ENCODE measurements around the gene SPAG17.
"Not testable (repeated sequence)": the region's sequence is repeated elsewhere in the genome, so short reads cannot be mapped to it uniquely, and the experiment has no call there.

Gene SPAG17

GRCh38 chr1:117976381-117976780 lies 208.6 kb downstream of the SPAG17 start:
- DNase-seq (ENCODE audit: low read depth in 2 of 2): no peak

GRCh38 chr1:117971777-117972176 lies 213.3 kb downstream of the SPAG17 start:
- DNase-seq (ENCODE audit: low read depth in 2 of 2): no peak

GRCh38 chr1:117970252-117970651 lies 214.8 kb downstream of the SPAG17 start:
- no peak for DNase-seq (ENCODE audit: low read depth in 2 of 2)

- no peak for DNase-seq (ENCODE audit: low read depth in 2 of 2)
Observed at GRCh38 chr1:117967881-117968280, 217.1 kb downstream of the SPAG17 start.

- no peak for DNase-seq (ENCODE audit: low read depth in 2 of 2)
Observed at GRCh38 chr1:117967477-117967876, 217.6 kb downstream of the SPAG17 start.

GRCh38 chr1:117964290-117965038 lies 220.6 kb downstream of the SPAG17 start:
- no peak for DNase-seq (ENCODE audit: low read depth in 2 of 2)

GRCh38 chr1:117959364-117959763 lies 225.7 kb downstream of the SPAG17 start:
- DNase-seq (ENCODE audit: low read depth in 2 of 2): no peak

GRCh38 chr1:117952386-117952785 lies 232.6 kb downstream of the SPAG17 start:
- DNase-seq (ENCODE audit: low read depth in 2 of 2): no peak

- DNase-seq (ENCODE audit: low read depth in 2 of 2): no peak
Observed at GRCh38 chr1:117942293-117942692, 242.7 kb downstream of the SPAG17 start.

GRCh38 chr1:117933769-117934168 lies 251.3 kb downstream of the SPAG17 start:
- no peak for DNase-seq (ENCODE audit: low read depth in 2 of 2)

GRCh38 chr1:117932576-117932975 lies 252.5 kb downstream of the SPAG17 start:
- no peak for DNase-seq (ENCODE audit: low read depth in 2 of 2)

- DNase-seq (ENCODE audit: low read depth in 2 of 2): no peak
Observed at GRCh38 chr1:117930484-117930883, 254.5 kb downstream of the SPAG17 start.

- DNase-seq (ENCODE audit: low read depth in 2 of 2): no peak
Observed at GRCh38 chr1:117930173-117930447, 254.9 kb downstream of the SPAG17 start.

GRCh38 chr1:117929343-117930172 lies 255.5 kb downstream of the SPAG17 start, which contains the start of the genes GDAP2 and WDR3:
Gene GDAP2, minus strand, starts transcription at chr1:117929621. Its CDS starts 9,264 bp downstream, at chr1:117920357.
Gene WDR3, plus strand, starts transcription at chr1:117929739. Its CDS starts 3,581 bp downstream, at chr1:117933320.
- peak; percentile 89 to 90 for DNase-seq (ENCODE audit: low read depth in 2 of 2)

- DNase-seq (ENCODE audit: low read depth in 2 of 2): peak in 1 of 2 donors; percentile 5
Observed at GRCh38 chr1:117928881-117929342, 256.1 kb downstream of the SPAG17 start.

GRCh38 chr1:117925981-117926380 lies 259.0 kb downstream of the SPAG17 start:
- no peak for DNase-seq (ENCODE audit: low read depth in 2 of 2)

GRCh38 chr1:117922717-117923116 lies 262.3 kb downstream of the SPAG17 start:
- DNase-seq (ENCODE audit: low read depth in 2 of 2): not testable (repeated sequence)

- no peak for DNase-seq (ENCODE audit: low read depth in 2 of 2)
Observed at GRCh38 chr1:117921991-117922390, 263.0 kb downstream of the SPAG17 start.

GRCh38 chr1:117919376-117919775 lies 265.7 kb downstream of the SPAG17 start:
- no peak for DNase-seq (ENCODE audit: low read depth in 2 of 2)

- DNase-seq (ENCODE audit: low read depth in 2 of 2): no peak
Observed at GRCh38 chr1:117911051-117911450, 274.0 kb downstream of the SPAG17 start.

- no peak for DNase-seq (ENCODE audit: low read depth in 2 of 2)
Observed at GRCh38 chr1:117905019-117905418, 280.0 kb downstream of the SPAG17 start.

- no peak for DNase-seq (ENCODE audit: low read depth in 2 of 2)
Observed at GRCh38 chr1:117904485-117904884, 280.5 kb downstream of the SPAG17 start.
